Osteoblast (primary cell): ENCODE data around the gene DEPP1. TPM values are rescaled to one million over a fixed set of nuclear protein-coding genes. Genes with fewer than 3 reads are reported as not detected.

Source experiments
- DNase-seq: peaks from one replicate; pipeline ENCODE4 v3.0.0; 2011; ENCODE audit warnings: low spot score, mixed read lengths; ENCODE audit not compliant: insufficient read length; ENCODE audit errors: missing footprints
- H2AFZ ChIP-seq: 2 replicates; pipeline ENCODE4 v1.6.0; 2011; ENCODE audit warnings: mild to moderate bottlenecking, low read length
- H3K27ac ChIP-seq: 2 replicates; pipeline ENCODE4 v1.5.1; 2011; ENCODE audit warnings: mild to moderate bottlenecking, low read depth, low read length, moderate library complexity
- H3K27me3 ChIP-seq: 2 replicates; pipeline ENCODE4 v1.6.0; 2012; ENCODE audit warnings: mild to moderate bottlenecking, control low read depth, inconsistent platforms, low read length, moderate library complexity; ENCODE audit not compliant: insufficient read depth
- H3K36me3 ChIP-seq: 2 replicates; pipeline ENCODE4 v1.5.1; 2011; ENCODE audit warnings: mild to moderate bottlenecking, low read length, control low read depth, moderate library complexity; ENCODE audit not compliant: insufficient read depth
- H3K4me1 ChIP-seq: 2 replicates; pipeline ENCODE4 v1.5.1; 2011; ENCODE audit warnings: mild to moderate bottlenecking, low read length, control low read depth, moderate library complexity; ENCODE audit not compliant: insufficient read depth
- H3K4me2 ChIP-seq: 2 replicates; pipeline ENCODE4 v1.6.0; 2011; ENCODE audit warnings: mild to moderate bottlenecking, low read length; ENCODE audit not compliant: insufficient read depth
- H3K4me3 ChIP-seq: fragments of 200-600 bp; sonication (generic); 3 replicates; pipeline ENCODE4 v1.5.1; 2012; ENCODE audit warnings: mild to moderate bottlenecking, low read length, inconsistent platforms; ENCODE audit not compliant: insufficient read depth
- H3K79me2 ChIP-seq: 2 replicates; pipeline ENCODE4 v1.6.0; 2012; ENCODE audit warnings: mild to moderate bottlenecking, low read length, control low read depth, inconsistent platforms; ENCODE audit not compliant: insufficient read depth
- H3K9me3 ChIP-seq: 2 replicates; pipeline ENCODE4 v1.5.1; 2011; ENCODE audit warnings: low read depth, low read length, control low read depth
- H4K20me1 ChIP-seq: 2 replicates; pipeline ENCODE4 v1.6.0; 2012; ENCODE audit warnings: mild to moderate bottlenecking, low read length, control low read depth; ENCODE audit not compliant: insufficient read depth
- CTCF ChIP-seq: IDR thresholded peaks from 2 replicates; pipeline ENCODE4 v1.5.1; 2011; ENCODE audit warnings: mild to moderate bottlenecking, low read depth, low read length, moderate library complexity; ENCODE audit errors: extremely low read depth
- total RNA-seq: library from RNA; depleted of rRNA; stranded (reverse); fragments of >200 nt; gene quantifications from 2 replicates; pipeline ENCODE4 v1.2.3, GENCODE V29; 2012

Gene DEPP1
- total RNA-seq, 1 donor, result 87.6 TPM

GRCh38 chr10:44961931-44962750 is 16.5 kb downstream of the DEPP1 start:
- Histone ChIP-seq H3K27ac (no peak overlapping the region), H3K4me3 (no peak overlapping the region), H3K9me3 (no peaks in the 10 kb centered on the region), H3K79me2 (peaks cover 4% of the 10 kb centered on the region), H2AFZ (no peak overlapping the region), H3K27me3 (no peaks in the 10 kb centered on the region), H3K4me2 (no peak overlapping the region), H3K36me3 (no peaks in the 10 kb centered on the region), H3K4me1 (peaks cover 30% of the 10 kb centered on the region), H4K20me1 (no peaks in the 10 kb centered on the region)
- peak; percentile 23 for DNase-seq
- no peak for TF ChIP-seq CTCF

GRCh38 chr10:44961230-44961571 is 17.4 kb downstream of the DEPP1 start:
- no peaks in the 10 kb centered on the region for H3K9me3 ChIP-seq
- no peak overlapping the region for H2AFZ ChIP-seq
- H3K27me3 ChIP-seq, result no peaks in the 10 kb centered on the region
- no peak for DNase-seq
- H3K36me3 ChIP-seq, result no peaks in the 10 kb centered on the region
- H4K20me1 ChIP-seq, result no peaks in the 10 kb centered on the region
- no peak overlapping the region for H3K4me2 ChIP-seq
- peaks cover 24% of the 10 kb centered on the region for H3K4me1 ChIP-seq
- no peak overlapping the region for H3K27ac ChIP-seq
- H3K79me2 ChIP-seq, result peaks cover 4% of the 10 kb centered on the region
- no peak overlapping the region for H3K4me3 ChIP-seq
- no peak for TF ChIP-seq CTCF

GRCh38 chr10:44960482-44961229 is 18.0 kb downstream of the DEPP1 start:
- no peaks in the 10 kb centered on the region for H3K9me3 ChIP-seq
- peaks cover 4% of the 10 kb centered on the region for H3K79me2 ChIP-seq
- H2AFZ ChIP-seq, result peak overlapping the region; percentile 92
- no peak for TF ChIP-seq CTCF
- H3K4me1 ChIP-seq, result peaks cover 23% of the 10 kb centered on the region
- peak overlapping the region; percentile 89 for H3K4me2 ChIP-seq
- no peak overlapping the region for H3K27ac ChIP-seq
- H3K36me3 ChIP-seq, result peaks cover 4% of the 10 kb centered on the region
- H4K20me1 ChIP-seq, result no peaks in the 10 kb centered on the region
- DNase-seq, result peak; percentile 50
- H3K27me3 ChIP-seq, result no peaks in the 10 kb centered on the region
- H3K4me3 ChIP-seq, result peak overlapping the region; percentile 89

- peaks cover 7% of the 10 kb centered on the region for H3K36me3 ChIP-seq
- no peaks in the 10 kb centered on the region for H3K9me3 ChIP-seq
- H3K79me2 ChIP-seq, result peaks cover 4% of the 10 kb centered on the region
- peak overlapping the region; percentile 92 for H2AFZ ChIP-seq
- no peak for TF ChIP-seq CTCF
- H3K27me3 ChIP-seq, result no peaks in the 10 kb centered on the region
- H3K4me2 ChIP-seq, result peak overlapping the region; percentile 89
- peak overlapping the region; percentile 89 for H3K4me3 ChIP-seq
- H3K4me1 ChIP-seq, result peaks cover 23% of the 10 kb centered on the region
- H4K20me1 ChIP-seq, result no peaks in the 10 kb centered on the region
- DNase-seq, result peak; percentile 21
- peak overlapping the region; percentile 25 for H3K27ac ChIP-seq
Measured at GRCh38 chr10:44960088-44960460, 18.5 kb downstream of the DEPP1 start.
